NCI-H1694 (cell line): ENCODE measurements around the gene NXT1.

ENCODE experiments used
- DNase-seq: peaks from one replicate; lab custom pipeline; 2025; lab: John Stamatoyannopoulos, UW

The NXT1 gene

DNA sequence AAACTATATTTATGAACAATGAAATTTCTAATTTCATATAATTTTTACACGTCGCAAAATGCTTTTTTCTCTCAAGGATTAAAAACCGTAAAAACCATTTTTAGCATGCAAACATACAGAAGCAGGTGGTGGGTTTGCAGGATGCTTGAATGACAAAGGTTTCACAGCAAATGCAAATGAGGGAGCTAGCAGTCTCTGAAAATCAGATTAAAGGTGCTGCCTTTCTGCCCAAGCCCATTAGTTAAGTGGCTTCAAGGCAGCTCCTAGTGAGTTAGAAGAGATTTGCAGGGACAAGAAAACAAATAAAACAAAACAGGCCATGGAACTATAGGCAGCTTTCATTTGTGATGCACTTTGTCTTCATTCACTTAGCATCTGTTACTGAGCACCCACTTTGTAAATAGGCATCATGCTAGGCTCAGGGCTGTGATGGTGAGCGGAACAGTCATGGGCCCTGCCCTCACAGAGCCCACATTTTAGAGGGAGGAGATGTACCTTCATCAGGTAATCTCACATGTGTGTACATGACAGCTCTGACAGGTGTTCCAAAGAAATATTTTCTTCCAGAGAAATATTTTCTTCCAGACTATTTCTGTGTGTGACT, 41.2 kb downstream of the NXT1 start:
- no peak for DNase-seq

DNA sequence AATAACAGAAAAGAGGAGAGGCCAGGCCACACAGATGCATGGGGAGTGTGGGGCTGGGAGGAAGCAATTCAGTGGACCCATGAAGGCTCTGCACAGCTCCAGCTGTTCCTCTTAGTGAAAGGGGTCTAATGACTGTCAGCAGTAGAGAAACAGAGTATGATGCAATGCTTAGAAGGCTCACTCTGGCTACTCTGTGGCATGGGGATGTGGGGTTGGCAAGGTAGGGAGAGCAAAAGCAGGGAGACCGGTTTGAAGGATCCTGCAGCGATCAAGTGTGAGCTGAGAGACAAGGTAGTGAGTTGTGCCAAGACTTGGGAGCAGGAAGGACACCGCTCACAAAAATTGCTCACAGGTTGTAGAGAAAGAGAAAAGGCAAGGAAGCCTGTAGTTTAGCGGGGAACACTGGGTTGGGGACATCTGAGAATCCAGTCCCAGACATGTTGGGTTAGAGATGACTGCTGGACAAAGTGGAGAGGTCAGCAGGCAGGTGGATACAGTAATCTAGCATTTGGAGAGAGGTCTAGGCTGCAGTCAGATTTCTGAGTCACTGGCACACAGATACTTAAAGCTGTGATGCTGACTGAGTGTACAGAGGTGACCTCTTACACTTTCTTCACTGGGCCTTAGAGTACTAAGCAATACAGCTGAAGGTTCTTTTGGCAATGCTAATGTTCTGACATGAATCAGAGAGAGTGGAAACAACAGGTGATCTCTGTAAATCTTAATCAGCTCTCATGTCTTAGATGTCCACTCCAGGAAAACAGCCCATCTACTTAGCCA, 43.6 kb downstream of the NXT1 start:
- no peak for DNase-seq

DNA sequence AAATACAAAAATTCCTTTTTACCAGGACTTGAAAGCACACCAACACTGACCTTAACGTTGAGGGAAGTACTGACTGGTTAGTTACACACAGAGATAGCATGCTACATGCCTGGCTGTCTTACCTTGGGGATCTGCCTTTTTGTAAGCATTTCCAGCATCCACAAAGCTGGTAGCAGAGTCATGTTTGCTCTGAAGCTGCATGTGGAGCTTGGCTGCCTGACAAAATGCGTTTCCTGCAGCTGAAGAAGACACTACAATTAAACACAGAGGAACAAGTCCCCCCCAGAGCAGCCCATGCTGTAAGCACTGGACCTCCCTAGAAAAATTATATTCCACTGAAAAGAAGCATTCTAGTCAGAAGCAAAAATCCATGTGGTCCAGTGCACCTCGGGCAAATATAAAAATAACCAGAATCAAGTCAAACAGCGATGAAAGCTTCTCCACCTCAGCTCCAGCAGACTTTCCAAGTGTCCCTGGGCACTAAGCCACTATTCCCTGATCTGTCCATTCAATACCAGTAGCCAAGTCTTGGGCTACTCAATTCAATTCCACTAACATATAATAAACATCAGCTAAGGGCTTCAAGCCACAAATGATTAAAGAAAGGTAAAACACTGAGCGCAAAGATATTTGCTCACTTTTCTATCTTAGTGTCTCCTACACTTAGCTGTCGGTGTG, 46.5 kb downstream of the NXT1 start:
- no peak for DNase-seq

DNA sequence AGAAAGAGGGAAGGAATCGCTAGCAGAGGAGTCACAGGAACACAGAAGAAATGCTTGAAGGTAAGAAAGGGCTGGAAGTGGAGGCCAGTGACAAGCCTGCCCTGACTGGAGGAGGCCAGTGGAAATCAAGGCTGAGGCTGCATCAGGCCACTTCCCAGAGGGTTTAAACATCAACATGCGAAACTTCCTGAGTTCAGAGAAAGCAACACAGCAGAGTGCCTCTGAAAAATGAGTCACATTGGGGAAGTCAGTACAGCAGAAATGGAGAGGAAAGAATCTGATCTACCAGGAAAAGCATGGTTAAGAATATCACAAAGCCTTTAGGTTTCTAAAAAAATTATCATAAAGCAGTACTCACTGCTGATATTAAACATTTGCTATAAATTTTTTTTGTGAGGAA, 47.4 kb downstream of the NXT1 start:
- DNase-seq: no peak

DNA sequence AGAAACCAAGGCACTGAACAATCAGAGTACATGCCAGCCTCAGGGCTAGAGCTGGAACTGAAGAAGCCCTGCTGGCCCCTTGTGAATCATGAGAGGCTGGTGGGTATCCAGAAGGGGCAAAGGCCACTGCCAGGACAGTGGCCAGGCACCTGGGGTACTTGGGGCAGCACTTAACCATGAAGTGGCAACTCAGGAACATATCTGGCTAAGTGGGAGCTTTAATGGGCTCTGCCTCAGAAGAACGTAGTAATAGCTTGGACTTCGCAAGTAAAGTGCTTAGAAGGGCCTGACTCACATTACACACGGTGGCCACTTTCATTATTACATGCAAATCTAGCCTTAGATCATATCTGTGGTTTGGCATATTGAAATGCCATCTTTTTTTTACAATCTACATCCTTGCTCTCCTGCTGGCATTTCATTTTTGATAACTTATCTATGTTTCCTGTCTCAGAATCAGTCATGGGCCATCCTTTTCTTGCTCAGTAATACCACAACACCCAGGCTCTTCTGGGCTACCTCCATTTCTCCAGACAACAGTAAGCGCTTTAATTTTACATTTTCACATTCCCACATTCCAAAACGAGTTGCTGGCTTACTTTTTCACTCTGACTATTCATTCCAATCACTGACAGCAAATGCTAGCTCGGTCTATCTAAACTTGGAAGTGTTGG, 49.1 kb downstream of the NXT1 start:
- DNase-seq: no peak

DNA sequence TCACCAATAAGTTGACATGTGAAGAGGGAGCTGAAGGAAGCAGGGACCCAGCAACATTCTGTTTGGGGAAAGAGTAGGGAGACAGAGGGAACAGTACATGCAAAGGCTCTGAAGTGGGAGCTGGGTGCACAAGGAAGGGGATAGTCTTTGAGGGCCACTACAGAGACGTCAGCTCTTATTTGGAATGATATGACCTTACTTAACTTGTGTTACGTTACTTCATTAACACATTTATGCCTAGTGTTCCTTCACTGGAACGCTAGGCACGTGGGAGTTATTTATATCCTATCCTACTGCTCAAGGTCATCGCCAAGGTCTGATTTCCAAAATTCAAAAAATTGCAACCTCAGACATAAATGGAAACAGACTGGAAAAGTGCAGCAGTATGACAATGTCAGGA, 50.5 kb downstream of the NXT1 start:
- DNase-seq: no peak

DNA sequence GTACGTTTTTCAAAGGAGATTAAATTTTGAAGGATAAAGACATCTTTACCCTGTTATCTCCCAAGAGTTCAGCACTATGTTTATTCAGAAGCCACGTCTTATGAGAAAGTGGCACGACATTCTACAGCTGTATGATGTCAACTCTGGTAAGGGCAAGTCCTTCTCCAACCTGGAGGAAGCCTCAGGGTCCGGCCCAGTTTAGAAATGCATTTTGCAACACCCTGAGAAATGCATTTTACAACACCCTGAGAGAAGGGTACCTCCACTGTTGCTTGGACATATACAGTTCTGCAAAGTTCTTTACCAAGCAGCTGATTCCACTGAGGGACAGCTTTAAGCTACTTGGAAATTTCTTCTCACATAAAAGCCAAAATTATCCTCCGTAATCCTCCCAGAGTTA, 53.2 kb downstream of the NXT1 start:
- no peak for DNase-seq

DNA sequence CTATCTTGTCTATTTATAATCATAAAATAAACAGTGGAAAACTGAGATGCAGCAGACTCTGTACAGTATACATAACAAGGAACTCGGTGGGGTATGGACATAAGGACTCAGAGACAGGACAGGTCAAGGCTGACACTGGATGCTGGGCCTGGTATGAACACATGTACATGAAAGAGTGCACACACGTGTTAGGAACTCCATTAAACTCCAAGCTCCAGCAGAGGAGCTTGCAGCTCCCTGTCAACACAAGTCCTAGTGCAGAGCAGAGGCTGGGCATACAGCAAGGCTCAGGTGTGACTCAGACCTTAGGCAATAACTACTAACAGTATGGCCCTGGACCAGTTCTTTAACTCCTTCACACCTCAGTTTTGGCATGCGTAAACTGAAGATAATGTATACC, 53.6 kb downstream of the NXT1 start:
- DNase-seq: no peak
